Hypothalamus (tissue), 51 donors: ENCODE data around the gene CDKN1B.

Experiments used
- DNase-seq, 51 donors: peaks; one replicate each; lab custom pipeline; 2025; lab: John Stamatoyannopoulos, UW

CDKN1B gene

GRCh38 chr12:12716793-12717585 lies at the start of gene CDKN1B:
TSS of gene CDKN1B (plus strand) at chr12:12717368. CDS start at chr12:12717840, 472 bp downstream.
- peak; percentile 46 to 95 (median 86) for DNase-seq

GRCh38 chr12:12668005-12668404 lies 49.2 kb upstream of the CDKN1B start:
- no peak for DNase-seq

GRCh38 chr12:12669020-12669419 lies 48.1 kb upstream of the CDKN1B start:
- DNase-seq, result no peak

DNA sequence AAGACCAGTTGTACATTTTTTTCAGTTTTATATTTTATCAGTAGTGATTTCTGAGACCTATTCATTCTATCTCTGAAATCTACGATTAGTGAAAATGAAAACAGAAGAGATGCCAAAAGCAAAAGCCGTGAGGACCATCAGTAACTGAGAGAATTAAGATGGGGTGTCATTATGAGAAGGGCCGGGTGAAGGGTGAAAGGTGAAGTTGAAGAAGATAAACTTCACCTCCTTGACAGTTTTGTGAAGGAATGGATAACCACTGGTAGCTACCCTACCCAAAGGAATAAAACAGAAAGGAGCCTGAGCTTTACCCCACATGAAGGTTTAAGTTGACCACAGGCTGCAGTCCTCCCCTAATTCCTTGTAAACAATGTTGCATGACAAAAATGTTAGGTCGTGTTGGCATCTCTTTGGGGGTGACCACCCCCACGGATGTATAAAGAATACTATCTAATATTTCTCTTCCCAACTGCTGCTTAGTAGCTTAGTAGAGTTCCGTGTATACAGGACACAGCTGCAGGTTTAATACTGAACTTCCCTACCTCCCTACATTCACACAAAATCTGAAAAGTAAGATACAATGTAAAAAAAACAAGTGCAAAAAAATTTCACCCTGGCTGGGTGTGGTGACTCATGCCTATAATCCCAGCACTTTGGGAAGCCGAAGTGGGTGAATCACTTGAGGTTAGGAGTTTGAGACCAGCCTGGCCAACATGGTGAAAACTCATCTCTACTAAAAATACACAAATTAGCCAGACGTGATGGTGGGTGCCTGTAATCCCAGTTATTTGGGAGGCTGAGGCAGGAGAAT lies 45.1 kb upstream of the CDKN1B start:
- DNase-seq, result no peak

DNA sequence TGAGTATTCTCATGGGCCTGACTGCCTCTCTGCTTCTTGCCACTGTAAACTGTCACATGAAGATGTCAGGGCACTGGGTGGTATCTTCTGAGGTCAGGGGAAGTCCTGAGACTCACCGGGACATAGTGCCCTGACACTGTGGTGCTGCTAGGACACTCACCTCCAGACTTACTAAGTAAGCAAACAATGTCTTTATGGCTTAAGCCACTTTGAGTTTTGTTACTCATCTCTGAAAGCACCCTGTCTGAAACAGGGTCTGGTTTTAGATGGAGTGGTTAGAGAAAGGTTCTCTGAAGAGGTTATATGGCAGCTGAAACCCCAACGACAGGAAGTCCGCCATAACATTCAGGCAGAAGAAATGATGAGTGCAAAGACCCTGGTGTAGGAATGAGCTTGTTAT lies 43.9 kb upstream of the CDKN1B start:
- DNase-seq, result no peak

- DNase-seq, result no peak
Measured at GRCh38 chr12:12676605-12677004, 40.6 kb upstream of the CDKN1B start.

GRCh38 chr12:12681061-12681765 lies 36.0 kb upstream of the CDKN1B start:
- DNase-seq, result no peak

DNA sequence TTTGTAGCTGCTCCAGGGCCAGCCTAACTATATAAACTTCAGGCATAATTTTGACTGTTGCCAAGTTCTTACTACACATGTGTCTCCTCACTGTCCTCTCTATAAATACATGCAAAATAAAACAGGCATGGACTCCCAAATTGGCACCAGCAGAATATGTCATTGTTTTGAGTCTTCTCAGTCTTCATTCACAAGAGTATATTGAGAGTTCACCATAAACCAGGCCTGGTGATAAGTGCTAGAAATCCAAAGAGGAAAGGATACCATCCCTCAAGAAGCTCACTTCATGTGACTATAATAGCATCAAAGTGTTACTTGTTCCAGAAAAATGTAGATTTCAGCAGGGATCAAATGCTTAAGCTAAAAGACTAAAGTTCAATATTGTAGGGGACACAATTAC lies 34.9 kb upstream of the CDKN1B start:
- DNase-seq, result no peak

- DNase-seq, result no peak
Measured at GRCh38 chr12:12683136-12683697, 34.0 kb upstream of the CDKN1B start.

DNA sequence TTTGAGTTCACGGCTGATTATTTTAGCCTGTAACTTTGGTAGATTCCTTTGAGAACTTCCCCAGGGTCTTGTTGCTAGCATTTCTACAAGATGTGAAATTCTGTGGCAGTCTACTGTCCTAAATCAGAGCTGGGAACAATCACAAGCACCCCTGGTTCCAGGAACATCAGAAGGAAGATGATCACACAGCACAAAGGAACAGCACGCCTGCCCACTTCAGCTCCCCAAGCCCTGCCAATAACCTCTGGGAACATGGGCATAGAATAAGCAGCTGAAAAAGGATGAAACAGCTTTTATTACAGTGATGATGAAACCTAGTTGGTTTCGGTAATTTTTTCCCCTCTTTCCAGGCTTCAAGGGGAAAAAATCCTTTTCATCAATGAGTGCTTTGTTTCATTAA lies 33.4 kb upstream of the CDKN1B start:
- DNase-seq, result peak in 15 of 51 donors; percentile 3 to 63 (median 7)

GRCh38 chr12:12684375-12685106 lies 32.6 kb upstream of the CDKN1B start:
- peak in 46 of 51 donors; percentile 12 to 87 (median 52) for DNase-seq

- peak in 39 of 51 donors; percentile 2 to 82 (median 51) for DNase-seq
Measured at GRCh38 chr12:12685305-12685704, 31.9 kb upstream of the CDKN1B start.

GRCh38 chr12:12686472-12686871 lies 30.7 kb upstream of the CDKN1B start:
- DNase-seq, result no peak

DNA sequence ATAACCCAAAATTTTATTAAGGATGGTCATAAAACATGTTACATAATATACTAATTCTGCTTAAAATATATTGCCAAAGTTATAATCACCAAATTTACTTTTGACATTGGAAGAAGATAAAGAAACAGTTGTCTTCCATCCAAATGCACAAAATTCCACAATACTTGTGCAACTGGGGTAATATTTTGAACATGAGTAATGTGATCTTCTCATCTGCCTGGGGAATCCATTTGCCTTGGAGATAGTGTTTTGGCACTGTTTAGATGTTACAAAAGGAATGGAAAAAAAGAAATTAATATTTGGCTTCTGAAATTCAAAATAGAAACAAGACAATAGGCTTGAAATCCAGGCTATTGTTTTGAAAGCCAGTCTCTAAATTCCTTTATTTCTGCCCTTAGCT lies 30.2 kb upstream of the CDKN1B start:
- no peak for DNase-seq

DNA sequence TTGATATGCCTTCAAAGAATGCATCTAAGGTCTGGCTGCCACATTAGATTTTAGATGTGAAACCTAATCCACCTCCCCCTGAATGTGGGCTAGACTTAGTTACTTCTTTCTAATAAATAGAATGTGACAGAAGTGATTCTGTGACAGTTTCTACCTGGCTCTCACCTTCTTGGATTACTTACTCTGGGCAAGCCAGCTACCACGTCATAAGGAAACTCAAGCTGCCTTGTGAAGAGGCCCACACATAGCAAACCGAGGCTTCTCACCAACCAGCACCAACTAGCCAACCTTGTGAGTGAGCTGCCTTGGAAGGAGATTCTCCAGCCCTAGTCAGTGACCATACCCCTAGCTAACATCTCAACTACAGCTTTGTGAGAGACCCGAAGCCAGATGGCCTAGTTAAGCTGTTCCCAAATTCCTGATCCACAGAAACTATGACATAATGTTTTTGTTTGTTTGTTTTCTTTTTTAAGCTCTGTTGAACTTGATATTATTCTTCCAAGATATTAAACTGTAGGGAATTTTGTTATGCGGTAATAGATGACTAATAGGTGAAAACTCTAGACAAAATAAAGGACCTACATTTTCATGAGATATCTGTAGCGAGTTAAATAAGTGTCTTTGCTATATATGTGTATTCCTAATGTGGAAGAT lies 27.4 kb upstream of the CDKN1B start:
- DNase-seq, result no peak

GRCh38 chr12:12691549-12691948 lies 25.6 kb upstream of the CDKN1B start:
- DNase-seq, result no peak

- DNase-seq, result no peak
Measured at GRCh38 chr12:12693111-12693671, 24.0 kb upstream of the CDKN1B start.

GRCh38 chr12:12696562-12697383 lies 20.4 kb upstream of the CDKN1B start:
- DNase-seq, result peak; percentile 43 to 93 (median 81)
